ENCODE data around the gene KAT6B.
"Not testable (repeated sequence)": the region's sequence is repeated elsewhere in the genome, so short reads cannot be mapped to it uniquely, and the experiment has no call there.

The KAT6B gene
- total RNA-seq, result 65.3 to 124 reads per million in 2 donors

DNA sequence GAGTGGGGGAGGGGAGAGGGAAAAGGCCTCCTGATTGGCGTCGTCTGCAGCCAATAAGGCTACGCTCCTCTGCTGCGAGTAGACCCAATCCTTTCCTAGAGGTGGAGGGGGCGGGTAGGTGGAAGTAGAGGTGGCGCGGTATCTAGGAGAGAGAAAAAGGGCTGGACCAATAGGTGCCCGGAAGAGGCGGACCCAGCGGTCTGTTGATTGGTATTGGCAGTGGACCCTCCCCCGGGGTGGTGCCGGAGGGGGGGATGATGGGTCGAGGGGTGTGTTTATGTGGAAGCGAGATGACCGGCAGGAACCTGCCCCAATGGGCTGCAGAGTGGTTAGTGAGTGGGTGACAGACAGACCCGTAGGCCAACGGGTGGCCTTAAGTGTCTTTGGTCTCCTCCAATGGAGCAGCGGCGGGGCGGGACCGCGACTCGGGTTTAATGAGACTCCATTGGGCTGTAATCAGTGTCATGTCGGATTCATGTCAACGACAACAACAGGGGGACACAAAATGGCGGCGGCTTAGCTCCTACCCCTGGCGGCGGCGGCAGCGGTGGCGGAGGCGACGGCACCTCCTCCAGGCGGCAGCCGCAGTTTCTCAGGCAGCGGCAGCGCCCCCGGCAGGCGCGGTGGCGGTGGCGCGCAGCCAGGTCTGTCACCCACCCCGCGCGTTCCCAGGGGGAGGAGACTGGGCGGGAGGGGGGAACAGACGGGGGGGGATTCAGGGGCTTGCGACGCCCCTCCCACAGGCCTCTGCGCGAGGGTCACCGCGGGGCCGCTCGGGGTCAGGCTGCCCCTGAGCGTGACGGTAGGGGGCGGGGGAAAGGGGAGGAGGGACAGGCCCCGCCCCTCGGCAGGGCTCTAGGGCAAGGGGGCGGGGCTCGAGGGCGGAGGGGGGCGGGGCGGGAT lies at the start of gene KAT6B:
Gene KAT6B, plus strand, starts transcription at position 459 of the 903 bp plus-strand sequence. CDS start 16,258 bp downstream, outside the sequence.
- peak; percentile 99 for DNase-seq

DNA sequence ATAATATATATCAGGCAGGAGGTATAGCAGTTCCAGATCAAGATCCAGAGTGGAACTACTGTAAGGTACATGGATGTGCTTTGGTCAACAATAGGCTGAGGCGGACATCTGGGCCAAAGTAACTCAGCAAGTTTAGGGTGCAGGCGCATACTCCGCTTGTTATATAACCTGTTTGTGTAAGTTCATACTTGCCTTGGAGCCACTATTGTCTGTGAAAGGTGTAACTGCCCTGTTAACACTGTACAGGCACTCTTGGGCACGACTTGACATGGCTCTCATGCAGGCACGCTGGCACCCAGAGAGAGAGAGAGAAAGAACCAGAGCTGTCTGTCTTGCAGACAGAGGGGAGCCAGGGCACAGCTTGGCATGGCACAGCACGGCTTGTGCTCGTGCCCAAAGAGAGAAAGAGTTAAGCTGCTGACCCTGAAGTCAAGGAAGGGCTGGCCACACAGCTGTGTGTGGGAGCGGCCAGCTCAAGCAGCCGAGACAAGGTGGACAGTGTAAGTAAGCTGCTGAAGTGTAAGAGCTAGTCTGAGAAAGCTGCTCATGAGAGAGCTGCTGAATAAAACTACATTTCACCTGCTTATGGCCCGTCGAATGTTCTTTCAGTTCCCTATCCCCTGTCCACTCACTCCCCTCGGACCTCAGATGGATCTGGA lies 47.8 kb upstream of the KAT6B start:
- DNase-seq, result no peak

DNA sequence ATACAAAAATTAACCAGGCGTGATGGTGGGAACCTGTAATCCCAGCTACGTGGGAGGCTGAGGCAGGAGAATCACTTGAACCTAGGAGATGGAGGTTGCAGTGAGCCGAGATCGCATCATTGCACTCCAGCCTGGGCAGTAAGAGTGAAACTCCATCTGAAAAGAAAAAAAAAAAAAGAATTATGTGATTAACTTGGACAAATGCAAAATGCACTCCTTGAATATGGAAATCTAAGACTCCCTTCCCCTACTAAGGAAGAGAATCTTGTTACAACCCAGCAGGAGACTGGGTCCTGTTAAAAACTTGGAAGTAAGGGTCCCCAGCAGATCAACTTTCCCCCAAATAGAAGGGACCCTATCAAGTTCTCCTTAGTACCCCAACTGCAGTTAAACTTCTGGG lies 44.5 kb upstream of the KAT6B start:
- DNase-seq, result not testable (repeated sequence)

DNA sequence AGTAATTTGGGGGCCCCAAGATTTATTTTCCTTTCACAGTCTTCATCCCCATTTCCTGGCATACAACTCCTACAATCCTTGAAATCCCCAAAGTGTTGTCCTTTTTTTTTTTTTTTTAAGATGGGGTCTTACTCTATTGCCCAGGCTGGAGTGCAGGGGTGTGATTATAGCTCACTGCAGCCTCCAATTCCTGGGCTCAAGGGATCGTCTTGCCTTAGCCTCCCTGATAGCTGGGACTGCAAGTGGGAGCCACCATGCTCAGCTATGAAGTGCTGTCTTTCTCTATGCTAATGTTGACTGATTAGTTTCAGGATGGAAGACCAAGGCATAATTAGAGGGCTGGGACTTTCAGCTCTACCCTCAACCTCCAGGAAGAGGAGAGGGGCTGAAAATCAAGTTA lies 41.9 kb upstream of the KAT6B start:
- no peak for DNase-seq

DNA sequence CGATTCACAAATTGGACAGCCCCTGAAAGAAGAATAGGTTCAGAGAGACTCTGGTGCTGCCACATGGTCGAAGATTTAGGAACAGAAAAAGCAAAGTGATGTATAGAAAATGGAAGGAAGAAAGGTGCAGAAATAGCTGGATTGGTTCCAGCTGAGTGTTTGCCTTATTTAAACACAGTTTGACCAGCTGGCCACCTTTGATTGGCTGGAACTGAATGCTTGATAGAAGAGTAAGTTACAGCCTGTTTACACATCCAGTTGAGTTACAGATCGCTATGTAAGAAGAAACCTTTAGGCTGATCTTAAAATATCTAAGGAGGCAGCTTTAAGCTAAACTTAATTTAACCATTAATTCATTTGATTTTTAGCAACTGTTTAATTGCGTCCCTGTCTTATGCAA lies 40.3 kb upstream of the KAT6B start:
- no peak for DNase-seq

DNA sequence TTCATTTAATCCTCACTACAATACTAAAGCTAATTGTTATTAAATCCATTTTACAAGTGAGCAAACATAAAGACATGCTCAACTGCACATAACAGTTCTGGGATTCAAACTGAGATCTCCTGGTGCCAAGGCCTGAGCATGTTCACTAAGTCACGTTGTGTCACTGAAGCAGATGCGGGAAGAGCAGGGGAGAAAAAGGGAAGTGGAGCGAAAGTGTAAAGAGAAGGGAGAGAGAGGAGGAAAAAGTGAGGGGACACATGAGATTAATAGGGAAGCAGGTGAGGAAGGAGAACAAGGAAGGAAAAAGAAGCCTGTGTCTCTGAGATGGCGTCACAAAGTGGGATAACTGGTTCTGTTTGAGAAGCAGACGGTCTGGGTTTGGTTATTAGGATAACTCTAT lies 38.9 kb upstream of the KAT6B start:
- DNase-seq, result no peak

DNA sequence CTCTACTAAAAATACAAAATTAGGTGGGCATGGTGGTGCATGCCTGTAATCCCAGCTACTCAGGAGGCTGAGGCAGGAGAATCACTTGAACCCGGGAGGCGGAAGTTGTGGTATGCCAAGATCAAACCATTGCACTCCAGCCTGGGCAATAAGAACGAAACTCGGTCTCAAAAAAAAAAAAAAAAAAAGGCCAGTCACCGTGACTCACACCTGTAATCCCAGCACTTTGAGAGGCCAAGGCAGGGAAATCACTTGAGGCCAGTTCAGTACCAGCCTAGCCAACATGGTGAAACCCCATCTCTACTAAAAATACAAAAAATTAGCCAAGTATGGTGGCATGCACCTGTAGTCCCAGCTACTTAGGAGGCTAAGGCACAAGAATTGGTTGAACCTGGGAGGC lies 34.4 kb upstream of the KAT6B start:
- DNase-seq, result not testable (repeated sequence)

DNA sequence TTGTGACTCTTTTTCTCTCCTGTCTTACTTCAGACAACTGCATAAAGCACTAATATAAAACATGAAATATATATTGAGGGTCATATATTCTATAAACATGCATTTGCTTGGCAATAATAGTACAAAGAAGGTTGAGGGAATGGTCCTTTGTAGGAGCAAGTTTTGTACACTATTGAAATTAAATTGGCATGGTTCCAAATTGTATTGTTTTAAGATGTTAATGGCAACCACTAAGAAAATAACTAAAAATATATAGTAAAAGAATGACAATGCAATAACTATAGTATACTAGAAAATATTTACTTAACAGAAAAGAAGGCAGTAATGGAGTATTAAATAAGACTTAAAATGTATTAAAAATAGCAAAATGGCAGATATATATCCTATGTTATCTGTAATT lies 33.7 kb upstream of the KAT6B start:
- DNase-seq, result no peak

DNA sequence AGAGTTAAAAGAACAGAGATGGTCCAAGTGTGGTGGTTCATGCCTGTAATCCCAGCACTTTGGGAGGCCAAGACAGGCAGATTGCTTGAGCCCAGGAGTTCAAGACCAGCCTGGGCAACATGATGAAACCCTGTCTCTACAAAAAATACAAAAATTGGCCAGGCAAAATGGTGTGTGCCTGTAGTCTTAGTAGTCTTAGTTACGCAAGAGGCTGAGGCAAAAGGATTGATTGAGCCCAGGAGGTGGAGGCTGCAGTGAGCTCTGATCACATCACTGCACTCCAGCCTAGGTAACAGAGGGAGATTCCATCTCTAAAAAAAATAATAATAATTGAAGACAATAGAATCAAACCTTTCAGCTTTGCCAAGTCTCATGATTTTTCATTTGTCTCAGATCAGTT lies 33.2 kb upstream of the KAT6B start:
- DNase-seq, result not testable (repeated sequence)

DNA sequence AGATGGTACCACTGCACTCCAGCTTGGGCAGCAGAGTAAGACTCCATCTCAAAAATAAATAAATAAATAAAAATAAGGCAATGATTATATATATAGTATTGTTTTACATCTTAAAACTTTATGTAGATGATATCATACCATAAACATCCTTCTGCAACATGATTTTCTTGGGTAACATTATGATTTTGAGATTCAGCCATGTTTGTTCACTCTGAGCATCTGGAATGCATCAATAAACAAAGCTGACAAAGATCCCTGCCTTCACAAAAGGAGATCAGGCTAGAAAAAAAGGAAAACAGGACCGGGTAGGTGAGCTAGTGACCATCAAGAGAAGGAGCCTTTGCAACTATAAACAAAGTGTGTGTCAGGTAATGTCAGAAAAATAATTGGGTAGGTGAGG lies 31.9 kb upstream of the KAT6B start:
- DNase-seq, result no peak

DNA sequence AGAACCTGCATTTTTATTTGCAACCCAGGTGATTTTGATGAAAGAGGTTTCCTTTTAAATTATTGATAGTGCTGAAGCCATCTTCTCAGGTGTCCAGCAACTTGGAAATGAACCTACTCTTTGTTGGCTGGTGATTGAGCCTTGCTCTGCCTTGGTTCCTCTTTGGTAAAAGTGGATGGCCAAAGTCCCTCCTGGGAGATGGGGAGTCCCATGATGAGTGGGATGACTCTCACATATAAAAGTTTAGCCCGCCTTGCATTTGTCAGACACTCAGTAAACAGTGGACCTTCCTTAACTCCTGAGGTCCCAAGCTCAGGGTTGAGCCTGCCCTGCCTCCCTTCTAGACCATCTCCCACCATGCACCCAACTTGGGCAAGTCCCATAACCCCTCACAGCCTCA lies 28.9 kb upstream of the KAT6B start:
- no peak for DNase-seq

DNA sequence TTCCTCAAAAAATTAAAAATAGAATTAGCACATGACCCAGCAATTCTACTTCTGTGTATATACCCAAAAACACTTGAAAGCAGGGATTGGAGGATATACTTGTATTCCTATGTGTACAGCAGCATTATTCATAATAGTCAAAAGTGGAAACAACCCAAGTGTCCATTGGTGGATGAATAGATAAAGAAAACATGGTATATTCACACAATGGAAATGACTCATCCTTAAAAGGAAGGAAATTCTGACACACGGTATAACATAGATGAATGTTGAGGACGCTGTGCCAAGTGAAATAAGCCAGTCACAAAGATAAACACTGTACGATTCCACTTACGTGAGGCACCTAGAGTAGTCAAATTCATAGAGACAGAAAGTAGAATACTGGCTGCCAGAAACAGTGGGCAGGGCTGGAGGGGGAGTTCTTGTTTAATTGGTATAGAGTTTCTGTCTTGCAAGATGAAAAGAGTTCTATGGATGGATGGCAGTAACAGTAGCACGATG lies 26.6 kb upstream of the KAT6B start:
- no peak for DNase-seq

DNA sequence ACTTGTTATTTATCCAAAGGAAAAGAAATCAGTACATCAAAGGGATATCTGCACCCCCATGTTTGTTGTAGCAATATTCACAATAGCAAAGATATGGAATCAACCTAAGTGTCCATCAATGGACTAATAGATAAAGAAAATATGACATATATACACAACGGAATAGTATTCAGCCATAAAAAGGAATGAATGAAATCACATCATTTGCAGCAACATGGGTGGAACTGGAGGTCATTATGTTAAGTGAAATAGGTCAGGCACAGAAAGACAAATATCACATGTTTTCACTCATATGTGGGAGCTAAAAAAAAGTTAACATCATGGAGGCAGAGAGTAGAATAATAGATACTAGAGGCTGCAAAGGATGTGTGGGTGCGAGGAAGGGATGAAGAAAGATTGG lies 25.0 kb upstream of the KAT6B start:
- DNase-seq, result no peak

DNA sequence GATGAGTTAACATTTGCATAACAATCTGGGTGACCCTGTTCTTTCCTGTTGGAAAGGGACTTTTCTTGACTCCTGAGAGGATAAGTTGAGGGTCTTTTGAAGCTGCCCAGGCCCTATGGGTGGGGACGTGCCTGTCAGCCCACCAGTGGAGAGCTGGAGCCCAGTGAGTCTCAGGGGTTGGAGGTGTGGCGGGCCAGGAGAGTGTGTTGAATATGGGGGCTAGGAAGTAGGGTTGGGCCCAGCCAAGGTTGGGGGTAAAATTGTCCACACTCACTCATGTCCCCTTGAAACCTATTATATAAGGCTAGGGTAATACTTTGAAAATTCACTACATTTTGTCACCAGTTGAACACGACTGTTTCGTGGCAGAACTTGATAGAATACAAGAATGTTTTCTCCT lies 17.9 kb upstream of the KAT6B start:
- DNase-seq, result no peak

DNA sequence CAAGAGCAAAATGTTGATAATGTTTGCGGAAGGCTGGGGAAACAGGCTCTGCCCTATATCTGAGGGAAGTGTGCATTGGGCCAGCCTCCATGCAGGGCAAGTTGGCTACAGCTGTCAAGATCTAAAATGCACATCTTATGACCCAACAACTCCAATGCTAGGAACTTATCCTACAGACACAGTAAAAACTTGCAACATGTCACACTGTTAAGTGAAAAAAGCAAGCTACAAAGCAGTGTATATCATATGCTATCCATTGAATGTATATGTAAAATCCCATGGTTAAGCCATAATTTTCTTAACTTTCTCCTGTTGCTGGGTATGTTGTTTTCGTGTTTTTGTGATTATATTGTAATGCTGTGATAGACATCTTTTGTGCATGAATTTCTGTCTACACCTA lies 16.3 kb upstream of the KAT6B start:
- no peak for DNase-seq

DNA sequence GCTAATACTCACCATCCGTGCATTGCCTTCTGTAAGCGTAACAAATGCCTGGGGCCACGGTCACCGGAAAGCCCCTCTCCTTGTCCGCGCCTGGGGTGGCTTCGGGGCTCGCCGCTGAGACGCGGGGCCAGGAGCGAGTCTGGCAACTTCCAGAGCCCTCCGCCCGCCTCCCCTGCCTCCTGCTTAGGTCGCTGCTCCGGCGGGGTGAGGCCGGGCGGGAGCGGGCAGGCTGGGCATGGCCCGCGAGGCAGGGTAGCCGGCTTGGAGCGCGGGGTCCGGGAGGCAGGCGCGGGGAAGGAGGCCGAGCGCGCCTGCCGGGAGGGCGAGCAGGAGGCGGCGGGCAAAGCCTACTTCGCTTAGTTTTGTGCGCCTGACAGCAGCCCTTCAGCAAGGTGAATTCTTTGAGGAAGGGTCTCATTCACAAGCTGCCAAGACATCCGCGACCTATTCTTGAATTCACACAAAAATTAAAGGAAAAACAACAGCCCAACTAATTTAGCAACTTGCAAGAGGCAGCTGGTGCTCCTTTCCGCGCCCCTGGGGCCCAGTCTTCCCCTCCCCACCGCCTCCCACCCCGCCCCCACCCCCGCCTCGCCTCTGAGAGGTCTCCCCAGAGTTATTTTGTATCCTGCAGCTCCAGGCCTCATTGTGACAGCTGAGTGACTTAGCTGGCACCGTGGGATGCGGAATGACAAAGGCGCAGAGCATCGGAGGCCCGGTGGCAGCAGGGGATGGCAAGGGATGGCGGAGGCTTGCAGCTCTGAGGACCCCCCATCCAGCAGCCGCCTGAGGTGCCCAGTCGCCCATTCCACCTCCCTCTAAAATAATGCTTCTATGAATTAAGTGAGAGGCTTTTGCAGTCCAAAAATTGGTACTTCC lies 12.8 kb upstream of the KAT6B start:
- no peak for DNase-seq

DNA sequence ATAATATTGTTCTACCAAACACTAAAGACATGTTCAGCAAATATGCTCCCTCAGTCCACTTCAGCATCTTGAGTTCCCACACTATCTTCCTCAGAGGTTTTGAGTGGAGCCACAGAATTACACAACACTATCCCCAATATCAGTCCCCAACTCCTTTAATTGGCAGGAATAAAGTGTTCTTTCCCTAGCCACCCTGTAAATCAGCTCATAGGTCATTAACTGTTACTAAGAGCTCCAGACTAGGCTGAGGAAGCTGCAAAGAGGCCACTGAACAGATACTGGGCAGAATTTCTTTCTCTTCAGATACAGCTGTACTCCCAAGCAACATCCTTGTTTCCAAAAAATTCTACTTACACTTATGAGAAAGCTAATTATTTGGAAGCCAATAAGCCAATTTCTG lies 11.6 kb upstream of the KAT6B start:
- no peak for DNase-seq

DNA sequence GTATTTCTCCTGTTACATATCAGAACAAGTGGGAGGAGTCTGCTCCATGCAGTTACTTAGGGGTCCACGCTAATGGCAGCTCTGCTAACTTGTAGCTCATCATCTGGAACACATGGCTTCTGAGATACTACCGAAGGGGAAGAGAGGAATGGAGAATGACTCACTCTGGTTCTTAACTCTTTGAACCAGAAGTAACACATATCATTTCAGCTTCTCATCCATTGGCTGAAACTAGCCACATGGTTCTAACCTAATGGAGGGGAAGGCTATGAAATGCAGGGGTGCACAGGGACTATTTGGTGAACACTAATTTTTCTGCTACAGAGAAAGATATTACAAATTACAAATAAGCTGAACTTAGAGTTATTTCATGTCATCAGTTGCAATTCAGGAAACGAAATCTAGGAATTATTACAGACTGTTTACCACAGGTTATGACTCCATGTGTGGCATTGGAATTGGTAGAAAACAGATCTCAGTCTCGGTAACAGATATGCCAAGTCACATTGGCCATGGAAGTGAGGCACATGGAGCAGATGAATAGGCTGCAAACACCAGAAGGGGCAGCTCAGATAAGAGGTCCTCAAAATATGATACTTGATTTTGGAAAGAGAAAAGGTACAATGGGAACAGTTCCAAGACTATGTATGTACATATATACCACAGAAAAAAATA lies 9.4 kb upstream of the KAT6B start:
- DNase-seq, result no peak

DNA sequence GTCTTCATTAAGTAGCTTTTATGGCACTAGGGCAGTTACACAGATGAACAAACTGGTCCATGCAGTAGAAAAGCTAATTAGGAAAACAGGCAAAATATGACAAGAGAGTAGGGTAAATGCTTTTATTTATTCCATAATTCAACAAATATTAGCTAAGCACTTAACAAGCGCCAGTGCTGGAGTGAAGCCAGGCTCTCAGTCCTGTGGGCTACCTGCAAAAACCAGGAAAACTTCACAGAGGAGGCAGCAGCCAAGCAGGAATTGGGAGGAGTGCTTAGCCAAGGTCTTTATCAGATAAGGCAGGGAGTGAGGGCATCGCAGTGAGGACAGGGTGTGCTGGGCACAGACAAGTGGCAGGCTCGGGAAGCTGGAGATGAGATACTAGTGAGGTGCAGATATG lies 4.9 kb upstream of the KAT6B start:
- no peak for DNase-seq

DNA sequence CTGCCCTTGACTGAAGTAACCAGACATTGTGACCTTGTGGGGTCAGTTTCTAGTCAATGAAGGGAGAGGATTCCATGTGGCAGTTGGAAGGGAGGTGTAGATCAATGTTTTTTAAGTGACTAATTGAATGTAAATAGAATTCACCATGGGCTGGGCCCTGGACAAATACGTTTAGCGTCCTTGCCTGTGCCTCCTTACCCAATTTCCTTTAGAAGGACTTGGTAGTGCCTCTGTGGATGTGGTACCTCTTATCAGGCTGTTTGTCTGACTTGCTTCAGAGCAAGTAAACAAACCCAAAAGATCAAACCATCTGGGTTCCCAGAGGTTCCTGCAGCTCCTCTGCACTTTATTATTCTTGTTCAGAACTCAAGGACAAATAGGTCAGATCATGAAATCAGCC lies 4.3 kb upstream of the KAT6B start:
- DNase-seq, result no peak

DNA sequence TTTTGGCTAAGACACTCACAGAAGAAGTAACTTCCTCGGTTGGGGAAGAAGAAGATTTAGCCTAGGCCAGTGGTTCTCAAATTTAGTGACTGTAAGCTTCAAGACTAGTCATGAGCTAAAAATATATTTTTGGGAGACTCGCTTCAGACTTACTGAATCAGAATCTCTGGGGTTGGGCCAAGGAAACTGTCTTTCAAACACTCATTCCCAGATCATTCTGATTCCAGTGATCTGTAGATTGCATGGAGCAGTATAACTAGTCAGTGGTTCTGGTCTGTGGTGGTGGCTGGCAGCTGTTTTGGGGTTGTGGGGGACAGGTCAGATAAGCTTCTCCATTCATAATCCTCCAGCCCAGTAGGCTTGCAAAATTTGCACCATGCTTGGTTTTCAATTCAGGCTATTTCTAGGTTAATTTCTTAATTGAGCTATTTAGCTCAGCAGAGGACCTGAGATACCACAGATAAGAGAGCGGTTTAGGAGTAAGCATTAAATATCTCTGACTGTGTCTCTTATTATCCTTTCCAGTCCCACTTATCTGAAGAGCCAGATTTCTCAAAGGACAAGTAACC lies 3.8 kb upstream of the KAT6B start:
- DNase-seq, result no peak

DNA sequence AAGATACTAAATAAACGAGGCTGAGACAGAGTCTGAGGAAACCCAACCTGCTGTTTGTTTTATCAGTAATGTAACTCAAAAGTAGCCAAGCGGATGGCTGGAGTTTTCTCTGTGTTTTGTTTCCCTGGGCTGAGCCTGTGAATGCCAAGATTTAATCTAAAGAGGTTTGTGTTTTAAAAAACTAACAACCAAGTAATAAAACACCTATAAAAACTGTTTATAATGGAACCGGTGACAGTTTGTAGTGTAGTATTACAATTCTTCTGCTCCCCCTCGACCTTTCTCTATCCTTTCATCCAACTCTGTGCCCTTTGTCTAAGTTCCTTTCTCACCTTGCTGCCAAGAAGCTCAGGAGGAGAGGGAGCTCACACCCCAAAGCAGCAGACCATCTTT lies 2.6 kb upstream of the KAT6B start:
- DNase-seq, result no peak

Data from T-helper 9 cell (primary cell).